Cardiac muscle cell (in vitro differentiated cells and primary cell): ENCODE measurements around the gene EXOC3L4. TPM values are rescaled to one million over a fixed set of nuclear protein-coding genes. Genes with fewer than 3 reads are reported as not detected.

Experiments
- DNase-seq, 2 donors: peaks; one replicate each; pipeline versions ENCODE4 v3.0.0 to v3.0.0-alpha.2; 2010 to 2017; ENCODE audit warnings: low read depth in 1 of 2, low spot score in 1 of 2
- H3K27ac ChIP-seq: fragments of 200-600 bp; sonication (generic); 2 replicates; pipeline ENCODE4 v1.5.1; 2016
- H3K27me3 ChIP-seq: fragments of 200-600 bp; sonication (generic); 2 replicates; pipeline ENCODE4 v1.6.0; 2016; ENCODE audit warnings: control low read depth
- H3K36me3 ChIP-seq: fragments of 200-600 bp; sonication (generic); 2 replicates; pipeline ENCODE4 v1.5.1; 2016; ENCODE audit warnings: control low read depth
- H3K4me1 ChIP-seq: fragments of 200-600 bp; sonication (generic); 2 replicates; pipeline ENCODE4 v1.8.1; 2017; ENCODE audit warnings: low read depth, mild to moderate bottlenecking, mixed run types
- H3K4me3 ChIP-seq: fragments of 200-600 bp; sonication (generic); 2 replicates; pipeline ENCODE4 v1.5.1; 2016; ENCODE audit warnings: mild to moderate bottlenecking
- H3K9me3 ChIP-seq: fragments of 200-600 bp; sonication (generic); 2 replicates; pipeline ENCODE4 v1.5.1; 2017; ENCODE audit warnings: low read depth, mild to moderate bottlenecking, control low read depth
- polyA plus RNA-seq: library from polyadenylated mRNA; unstranded; fragments of >200 nt; fragmentation: Nextera tagmentation; extraction: Ambion mirVana; gene quantifications from 2 replicates; pipeline ENCODE4 v1.2.1, GENCODE V29; 2016
- total RNA-seq: library from RNA; depleted of rRNA; stranded (reverse); fragments of >200 nt; gene quantifications from 2 replicates; pipeline ENCODE4 v1.2.3, GENCODE V29; 2016
- TF ChIP-seq, protein P1 (sequence below): IDR thresholded peaks from 2 replicates; pipeline ENCODE4 v1.5.1; 2012; ENCODE audit warnings: low read depth, mild to moderate bottlenecking, low read length

The EXOC3L4 gene
- total and polyA plus RNA-seq, 2 experiments from 2014 or later = 2.7 to 5.5 TPM

DNA sequence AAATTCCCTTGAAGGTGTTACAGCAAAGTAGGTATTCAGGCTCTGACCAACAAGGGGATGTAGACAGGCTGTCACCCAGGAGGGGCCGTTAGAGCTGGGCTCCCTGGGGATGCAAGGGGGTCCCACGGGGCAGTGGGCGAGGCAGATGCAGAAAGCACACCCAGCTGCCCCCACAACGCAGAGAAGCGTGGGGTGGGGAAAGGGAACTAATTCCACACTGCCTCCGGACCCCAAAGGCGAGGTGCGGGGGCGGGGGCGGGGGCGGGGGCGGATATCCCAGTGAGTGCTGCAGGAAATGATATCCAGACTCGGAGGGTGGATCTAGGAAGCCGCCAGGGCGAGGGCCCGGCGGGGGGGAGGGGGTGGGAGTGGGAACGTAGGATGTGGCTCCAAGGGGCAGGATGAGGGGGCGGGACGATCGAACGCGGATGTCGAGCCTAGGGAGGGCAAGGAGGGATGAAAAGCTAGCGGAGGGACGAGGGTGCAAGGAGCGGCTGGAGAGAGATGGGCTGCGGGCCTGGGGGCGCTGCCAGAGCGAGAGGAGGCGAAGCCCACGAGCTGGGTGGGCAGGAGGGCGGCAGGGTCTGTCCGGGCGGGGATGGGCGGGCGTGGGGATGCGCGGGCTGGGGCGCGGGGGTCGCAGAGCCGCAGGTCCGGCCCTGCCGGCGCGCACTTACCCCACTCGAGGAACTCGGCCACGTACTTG is 38.0 kb upstream of the EXOC3L4 start:
- no peaks in the 10 kb centered on the region for H3K36me3 ChIP-seq
- DNase-seq = peak; percentile 70 to 85
- H3K27ac ChIP-seq = peak overlapping the region; percentile 59
- H3K27me3 ChIP-seq = no peaks in the 10 kb centered on the region
- TF ChIP-seq, protein P1, sequence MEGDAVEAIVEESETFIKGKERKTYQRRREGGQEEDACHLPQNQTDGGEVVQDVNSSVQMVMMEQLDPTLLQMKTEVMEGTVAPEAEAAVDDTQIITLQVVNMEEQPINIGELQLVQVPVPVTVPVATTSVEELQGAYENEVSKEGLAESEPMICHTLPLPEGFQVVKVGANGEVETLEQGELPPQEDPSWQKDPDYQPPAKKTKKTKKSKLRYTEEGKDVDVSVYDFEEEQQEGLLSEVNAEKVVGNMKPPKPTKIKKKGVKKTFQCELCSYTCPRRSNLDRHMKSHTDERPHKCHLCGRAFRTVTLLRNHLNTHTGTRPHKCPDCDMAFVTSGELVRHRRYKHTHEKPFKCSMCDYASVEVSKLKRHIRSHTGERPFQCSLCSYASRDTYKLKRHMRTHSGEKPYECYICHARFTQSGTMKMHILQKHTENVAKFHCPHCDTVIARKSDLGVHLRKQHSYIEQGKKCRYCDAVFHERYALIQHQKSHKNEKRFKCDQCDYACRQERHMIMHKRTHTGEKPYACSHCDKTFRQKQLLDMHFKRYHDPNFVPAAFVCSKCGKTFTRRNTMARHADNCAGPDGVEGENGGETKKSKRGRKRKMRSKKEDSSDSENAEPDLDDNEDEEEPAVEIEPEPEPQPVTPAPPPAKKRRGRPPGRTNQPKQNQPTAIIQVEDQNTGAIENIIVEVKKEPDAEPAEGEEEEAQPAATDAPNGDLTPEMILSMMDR = no peak
- H3K4me3 ChIP-seq = peak overlapping the region; percentile 92
- H3K9me3 ChIP-seq = no peaks in the 10 kb centered on the region
- peaks cover 11% of the 10 kb centered on the region for H3K4me1 ChIP-seq

DNA sequence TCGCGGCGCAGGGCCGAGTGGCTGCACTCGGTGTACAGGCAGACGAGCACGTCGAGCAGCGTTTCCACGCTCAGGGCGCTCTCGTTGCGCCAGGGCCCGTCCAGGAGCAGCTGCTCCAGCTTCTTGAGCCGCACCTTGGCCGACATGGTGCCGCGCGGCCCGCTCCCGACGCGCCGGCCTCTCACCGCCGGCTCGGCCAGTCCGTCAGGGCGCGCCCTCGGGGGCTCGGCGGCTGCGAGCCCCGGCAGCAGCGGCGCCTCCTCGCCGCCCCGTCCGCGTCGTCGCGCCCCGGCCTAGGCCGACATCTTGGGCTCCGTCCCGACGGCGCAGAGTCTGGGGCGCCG is 37.5 kb upstream of the EXOC3L4 start:
- H3K4me1 ChIP-seq = peaks cover 11% of the 10 kb centered on the region
- peak overlapping the region; percentile 59 for H3K27ac ChIP-seq
- DNase-seq = peak in 1 of 2 donors; percentile 35
- H3K4me3 ChIP-seq = peak overlapping the region; percentile 92
- H3K9me3 ChIP-seq = no peaks in the 10 kb centered on the region
- no peaks in the 10 kb centered on the region for H3K27me3 ChIP-seq
- TF ChIP-seq, protein P1 = no peak
- no peaks in the 10 kb centered on the region for H3K36me3 ChIP-seq

DNA sequence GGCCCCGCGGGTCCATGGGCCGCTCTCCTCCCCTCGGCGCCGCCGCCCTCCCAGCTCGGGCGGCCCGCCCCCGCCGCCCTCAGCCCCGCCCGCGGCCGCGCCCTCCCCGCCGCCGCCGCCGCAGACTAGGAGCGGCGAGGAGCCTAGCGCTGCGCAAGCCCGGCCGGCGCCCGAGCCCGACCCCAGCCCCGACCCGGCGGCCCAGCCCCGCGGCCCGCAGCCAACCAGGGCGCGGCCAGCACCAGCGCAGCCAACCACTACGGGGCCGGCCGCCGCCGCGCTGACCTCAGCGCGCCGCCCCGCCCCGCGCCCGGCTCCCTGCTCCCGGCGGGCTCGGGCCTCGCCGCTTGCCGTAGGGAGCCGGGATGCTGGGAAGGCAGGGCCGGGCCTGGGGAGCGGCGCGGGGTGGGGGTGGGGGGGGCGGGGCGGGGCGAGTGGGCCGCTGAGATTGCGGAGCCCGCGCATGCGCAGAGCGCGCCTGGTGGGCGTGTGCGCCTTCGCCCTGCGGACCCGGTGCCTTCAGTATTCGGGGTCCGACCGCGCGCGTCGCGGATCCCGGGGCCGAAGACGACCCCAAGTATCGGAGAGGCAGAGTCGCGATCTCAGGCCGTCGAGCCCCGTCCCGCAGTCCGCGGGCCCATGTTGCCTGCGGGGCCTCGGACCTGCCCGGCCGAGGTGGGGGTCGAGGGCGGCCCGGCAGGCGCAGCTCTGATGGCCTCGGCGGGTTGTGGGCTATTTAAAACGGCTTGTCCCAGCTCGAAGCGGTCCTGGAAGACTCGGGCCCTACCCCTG is 37.0 kb upstream of the EXOC3L4 start, which contains the start of gene CDC42BPB:
Gene CDC42BPB, minus strand, starts transcription at position 178 of the 792 bp plus-strand sequence. CDS start 376 bp downstream, outside the sequence.
- no peaks in the 10 kb centered on the region for H3K9me3 ChIP-seq
- H3K36me3 ChIP-seq = no peaks in the 10 kb centered on the region
- peak; percentile 96 for DNase-seq
- peak within 1 kb of the TSS; percentile 92 for H3K4me3 ChIP-seq
- TF ChIP-seq, protein P1 = no peak
- no peaks in the 10 kb centered on the region for H3K27me3 ChIP-seq
- H3K4me1 ChIP-seq = peaks cover 11% of the 10 kb centered on the region
- H3K27ac ChIP-seq = peak within 1 kb of the TSS; percentile 73

DNA sequence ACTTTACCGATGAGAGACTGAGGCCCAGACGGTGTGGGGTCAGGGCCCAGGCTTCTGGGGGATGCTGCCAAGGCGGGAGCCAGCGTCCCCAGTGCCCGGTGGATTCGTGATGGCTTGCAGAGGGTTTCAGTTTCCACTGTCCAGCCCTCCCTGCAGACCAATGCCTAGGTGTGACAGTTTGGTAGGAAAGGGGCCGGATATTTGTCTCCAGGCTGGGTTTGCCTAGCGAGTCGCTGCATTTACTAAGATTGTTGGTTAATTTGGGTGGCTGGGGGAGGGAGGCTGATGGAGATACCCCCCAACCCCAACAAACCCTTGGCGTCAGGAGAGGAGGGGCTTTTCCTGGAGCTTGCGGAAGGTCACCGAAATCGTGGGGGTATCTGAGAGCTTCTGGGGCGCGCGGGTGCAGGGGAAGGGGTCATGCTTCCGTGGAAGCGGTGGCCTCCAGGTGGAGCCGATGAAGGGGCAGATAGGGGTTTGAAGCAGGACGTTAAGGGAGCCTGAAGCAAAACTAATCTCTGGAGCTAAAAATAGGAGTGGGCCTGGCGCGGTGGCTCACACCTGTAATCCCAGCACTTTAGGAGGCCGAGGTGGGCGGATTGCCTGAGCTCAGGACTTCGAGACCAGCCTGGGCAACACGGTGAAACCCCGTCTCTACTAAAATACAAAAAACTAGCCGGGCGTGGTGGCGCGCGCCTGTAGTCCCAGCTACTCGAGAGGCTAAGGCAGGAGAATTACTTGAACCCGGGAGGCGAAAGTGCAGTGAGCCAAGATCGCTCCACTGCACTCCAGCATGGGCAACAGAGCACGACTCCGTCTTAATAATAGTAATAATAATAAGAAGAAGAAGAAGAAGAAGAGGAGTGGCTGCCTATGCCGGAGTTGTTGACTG is 36.1 kb upstream of the EXOC3L4 start:
- peak overlapping the region; percentile 70 for H3K4me3 ChIP-seq
- peak in 1 of 2 donors; percentile 75 for DNase-seq
- no peaks in the 10 kb centered on the region for H3K27me3 ChIP-seq
- peaks cover 11% of the 10 kb centered on the region for H3K4me1 ChIP-seq
- TF ChIP-seq, protein P1 = no peak
- no peaks in the 10 kb centered on the region for H3K9me3 ChIP-seq
- peak overlapping the region; percentile 73 for H3K27ac ChIP-seq
- H3K36me3 ChIP-seq = no peaks in the 10 kb centered on the region

DNA sequence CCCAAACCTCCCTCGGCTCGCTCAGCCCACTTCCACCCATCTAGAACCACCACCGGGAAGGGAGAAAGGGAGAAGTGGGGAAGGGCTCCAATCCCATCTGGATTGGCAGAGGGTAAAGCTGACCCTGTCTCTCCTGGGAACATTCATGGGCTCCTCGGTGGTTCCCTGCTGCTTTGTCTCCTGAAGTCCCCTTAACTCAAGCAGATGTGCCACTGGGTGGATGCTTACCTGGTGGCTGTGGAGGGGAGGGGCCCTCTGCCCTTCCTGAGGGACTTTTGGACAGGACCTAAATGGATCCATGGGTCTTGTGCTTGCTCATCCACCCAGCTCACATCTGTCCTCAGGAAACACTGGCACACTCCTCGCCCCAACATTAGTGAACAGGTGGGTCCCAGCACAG is 35.0 kb upstream of the EXOC3L4 start:
- Histone ChIP-seq H3K27ac (no peak overlapping the region), H3K36me3 (no peaks in the 10 kb centered on the region), H3K27me3 (no peaks in the 10 kb centered on the region), H3K4me1 (peaks cover 11% of the 10 kb centered on the region), H3K9me3 (no peaks in the 10 kb centered on the region), H3K4me3 (no peak overlapping the region)
- DNase-seq = no peak
- TF ChIP-seq, protein P1 = no peak
